ENCODE data around the gene SVOP. TPM values are rescaled to one million over a fixed set of nuclear protein-coding genes. Genes with fewer than 3 reads are reported as not detected.

Gene SVOP
- total RNA-seq, 1 experiment from 2014 or later: 0.47 TPM

GRCh38 chr12:109057376-109057775 is 36.5 kb upstream of the SVOP start:
- H3K79me2 ChIP-seq (ENCODE audit: insufficient read depth, low read length): no peaks in the 10 kb centered on the region
- H3K36me3 ChIP-seq (ENCODE audit: control insufficient read depth in 1 of 2, insufficient read depth in 2 of 2, low read length in 2 of 2): no peaks in the 10 kb centered on the region; a peak in 1 of 4 replicates
- no peak overlapping the region for H2AFZ ChIP-seq (ENCODE audit: low read depth, low read length, poor library complexity, severe bottlenecking)
- H3K27me3 ChIP-seq (ENCODE audit: insufficient read depth, low read length): no peaks in the 10 kb centered on the region
- no peak for DNase-seq (ENCODE audit: low read depth, low spot score)
- H3K4me3 ChIP-seq (replicated peaks in 1 of 2; ENCODE audit: low read depth in 1 of 2, low read length in 2 of 2): no peak overlapping the region
- ChIA-PET CTCF (no interaction called here), POLR2A (no interaction called here), RAD21 (ENCODE audit: low non-redundant PET in 1 of 2, low total read pairs in 2 of 2, uncharacterized antibody in 2 of 2, unreplicated experiment in 2 of 2) (no interaction called here)
- TF ChIP-seq ELF1 (IDR thresholded peaks at IDR 0.05; ENCODE audit: borderline replicate concordance, low read depth) (no peak), FOSL1 (IDR thresholded peaks at IDR 0.05; ENCODE audit: low read depth) (no peak), POLR2A (IDR thresholded peaks at IDR 0.05; ENCODE audit: borderline replicate concordance, extremely low read depth, insufficient read depth, insufficient read length) (no peak), ZBTB33 (IDR thresholded peaks at IDR 0.05; ENCODE audit: extremely low read depth, insufficient replicate concordance, low read length) (no peak), SIN3A (IDR thresholded peaks at IDR 0.05; ENCODE audit: low read depth) (no peak), CBX3 (IDR thresholded peaks at IDR 0.05; ENCODE audit: low read depth) (no peak), SP1 (IDR thresholded peaks at IDR 0.05; ENCODE audit: low read depth) (no peak), RAD21 (IDR thresholded peaks at IDR 0.05; ENCODE audit: low read depth) (no peak), EZH2phosphoT487 (IDR thresholded peaks at IDR 0.05; ENCODE audit: borderline replicate concordance) (no peak)
- intact Hi-C loops (cut with micrococcal nuclease): no loop called here
- no peaks in the 10 kb centered on the region for H3K9me3 ChIP-seq (ENCODE audit: control insufficient read depth in 1 of 2, insufficient read depth in 1 of 2, low read depth in 1 of 2, low read length in 2 of 2)
- BruUV-seq (replicated peaks): no TSS peak
- peaks cover 6 to 8% of the 10 kb centered on the region in 2 experiments; a peak in 2 of 4 replicates for H3K4me1 ChIP-seq (ENCODE audit: control insufficient read depth in 1 of 2, insufficient read depth in 2 of 2, low read length in 2 of 2)
- no peak for ATAC-seq
- no peak overlapping the region for H3K9ac ChIP-seq (ENCODE audit: low read length)
- no peaks in the 10 kb centered on the region for H3K9me2 ChIP-seq (ENCODE audit: insufficient read depth)
- H3K27ac ChIP-seq (ENCODE audit: low read depth, low read length): no peak overlapping the region
- H3K4me2 ChIP-seq (ENCODE audit: low read length): no peak overlapping the region
- no peaks in the 10 kb centered on the region for H4K20me1 ChIP-seq (ENCODE audit: insufficient read depth)

- DNase-seq (ENCODE audit: low read depth, low spot score): no peak
- Histone ChIP-seq H3K27me3 (ENCODE audit: insufficient read depth, low read length) (no peaks in the 10 kb centered on the region), H3K4me1 (ENCODE audit: control insufficient read depth in 1 of 2, insufficient read depth in 2 of 2, low read length in 2 of 2) (peaks cover 6 to 11% of the 10 kb centered on the region in 2 experiments; a peak in 2 of 4 replicates), H4K20me1 (ENCODE audit: insufficient read depth) (no peaks in the 10 kb centered on the region), H3K9me3 (ENCODE audit: control insufficient read depth in 1 of 2, insufficient read depth in 1 of 2, low read depth in 1 of 2, low read length in 2 of 2) (no peaks in the 10 kb centered on the region), H2AFZ (ENCODE audit: low read depth, low read length, poor library complexity, severe bottlenecking) (no peak overlapping the region), H3K27ac (ENCODE audit: low read depth, low read length) (no peak overlapping the region), H3K9ac (ENCODE audit: low read length) (no peak overlapping the region), H3K4me2 (ENCODE audit: low read length) (no peak overlapping the region), H3K9me2 (ENCODE audit: insufficient read depth) (no peaks in the 10 kb centered on the region), H3K79me2 (ENCODE audit: insufficient read depth, low read length) (no peaks in the 10 kb centered on the region), H3K36me3 (ENCODE audit: control insufficient read depth in 1 of 2, insufficient read depth in 2 of 2, low read length in 2 of 2) (no peaks in the 10 kb centered on the region; a peak in 1 of 4 replicates), H3K4me3 (replicated peaks in 1 of 2; ENCODE audit: low read depth in 1 of 2, low read length in 2 of 2) (no peak overlapping the region)
- TF ChIP-seq SIN3A (IDR thresholded peaks at IDR 0.05; ENCODE audit: low read depth) (no peak), MAX (IDR thresholded peaks at IDR 0.05) (no peak), TCF7L2 (IDR thresholded peaks at IDR 0.05; ENCODE audit: borderline replicate concordance, extremely low read depth, insufficient read depth, insufficient read length) (no peak), YY1 (IDR thresholded peaks at IDR 0.05; ENCODE audit: extremely low read depth, insufficient replicate concordance, low read depth, low read length) (no peak), ELF1 (IDR thresholded peaks at IDR 0.05; ENCODE audit: borderline replicate concordance, low read depth) (no peak), RAD21 (IDR thresholded peaks at IDR 0.05; ENCODE audit: low read depth) (no peak), JUND (IDR thresholded peaks at IDR 0.05) (no peak), POLR2AphosphoS5 (IDR thresholded peaks at IDR 0.05; ENCODE audit: low read depth, low read length) (no peak), CEBPB (IDR thresholded peaks at IDR 0.05; ENCODE audit: low read depth) (no peak)
- RAD21 ChIA-PET (ENCODE audit: low non-redundant PET in 1 of 2, low total read pairs in 2 of 2, uncharacterized antibody in 2 of 2, unreplicated experiment in 2 of 2): no interaction called here
- ATAC-seq: no peak
- intact Hi-C loops (cut with micrococcal nuclease): no loop called here
- no TSS peak for BruUV-seq (replicated peaks)
- POLR2A ChIA-PET: no interaction called here
- CTCF ChIA-PET: no interaction called here
Measured at GRCh38 chr12:109056891-109057290, 36.0 kb upstream of the SVOP start.

Data from HCT116 (cell line).